ENCODE data around the gene ASTN2.

- TF ChIP-seq CTCF (IDR thresholded peaks at IDR 0.05; ENCODE audit: low read length), result no peak
- no peak for TF ChIP-seq EZH2 (IDR thresholded peaks at IDR 0.05; ENCODE audit: borderline replicate concordance, low read length)
These were observed 647.6 kb downstream of the ASTN2 start for GRCh38 chr9:116767219-116767618.

All from OCI-LY1 (cell line).